HepG2 (cell line): ENCODE results near the gene AQP9. TPM values are rescaled to one million over a fixed set of nuclear protein-coding genes. Genes with fewer than 3 reads are reported as not detected.
"Not testable (repeated sequence)": the region's sequence is repeated elsewhere in the genome, so short reads cannot be mapped to it uniquely, and the experiment has no call there.

Source experiments
- ATAC-seq: fragments of 200-7000 bp; cut with Tn5 transposase; 3 replicates; pipeline ENCODE4 v1.9.1; 2020; ENCODE audit warnings: mild to moderate bottlenecking, moderate library complexity
- BruUV-seq: library from RNA; stranded (reverse); fragments of 400-500 nt; replicated peaks from 2 replicates; lab custom pipeline; 2021; lab: Mats Ljungman, UMichigan
- CTCF ChIA-PET: fragments of 300-600 bp; formaldehyde crosslinking; extraction: SDS; loops from one replicate; lab custom pipeline; 2021; ENCODE audit warnings: low total read pairs, inconsistent platforms, low intra/inter-chr PET ratio; lab: Yijun Ruan, JAX
- POLR2A ChIA-PET: fragments of 350-600 bp; sonication (Branson Sonifier 250); formaldehyde crosslinking; loops from one replicate; lab custom pipeline; 2020; ENCODE audit warnings: antibody characterized with exemption, inconsistent platforms; lab: Yijun Ruan, JAX
- DNase-seq: peaks from one replicate; pipeline ENCODE4 v3.0.0-alpha.2; 2015; ENCODE audit warnings: low spot score
- FAIRE-seq: peaks from 3 replicates; lab custom pipeline; 2011; peaks lifted over from hg19 to GRCh38; lab: Jason Lieb, UNC
- H2AFZ ChIP-seq: one replicate; pipeline ENCODE4 v1.6.1; 2011; ENCODE audit warnings: low read length, inconsistent platforms
- H3K27ac ChIP-seq: fragments of 300-600 bp; 3 replicates; pipeline ENCODE4 v1.8.0; 2011; ENCODE audit warnings: mixed run types, mild to moderate bottlenecking, mixed read lengths, low read length, inconsistent platforms; ENCODE audit not compliant: insufficient read depth; ENCODE audit errors: extremely low read length
- H3K27me3 ChIP-seq, 2 experiments: fragments of 200-600 bp in 1 of 2; 2 replicates in 1 of 2; 3 replicates in 1 of 2; pipeline versions ENCODE4 v1.6.0 to v1.8.0; 2011; ENCODE audit warnings: low read length in 2 of 2, mild to moderate bottlenecking in 2 of 2, moderate library complexity in 2 of 2, inconsistent platforms in 1 of 2; ENCODE audit not compliant: insufficient read depth in 2 of 2, control insufficient read depth in 1 of 2
- H3K36me3 ChIP-seq, 2 experiments: fragments of 200-600 bp in 1 of 2; replicated peaks in 1 of 2; 2 replicates in 1 of 2; 3 replicates in 1 of 2; pipeline versions ENCODE4 v1.5.1 to v1.8.0; 2011; ENCODE audit warnings: low read length in 2 of 2, inconsistent platforms in 1 of 2; ENCODE audit not compliant: insufficient read depth in 2 of 2, control insufficient read depth in 1 of 2
- H3K4me1 ChIP-seq: 2 replicates; pipeline ENCODE4 v1.5.1; 2012; ENCODE audit warnings: low read length, inconsistent platforms; ENCODE audit not compliant: insufficient read depth
- H3K4me2 ChIP-seq: 2 replicates; pipeline ENCODE4 v1.6.0; 2011; ENCODE audit warnings: low read depth, low read length, inconsistent platforms
- H3K4me3 ChIP-seq, 3 experiments: fragments of 200-600 bp in 1 of 3; sonication (generic), shearing (Covaris generic) in 1 of 3; replicated peaks in 1 of 3; 2 replicates each; pipeline ENCODE4 v1.5.1; 2011 to 2016; ENCODE audit warnings: low read length in 3 of 3, inconsistent platforms in 2 of 3, low read depth in 2 of 3, mild to moderate bottlenecking in 2 of 3, control low read depth in 1 of 3, mixed read lengths in 1 of 3; ENCODE audit not compliant: insufficient read depth in 1 of 3
- H3K79me2 ChIP-seq: one replicate; pipeline ENCODE4 v1.6.1; 2011; ENCODE audit warnings: low read length, inconsistent platforms; ENCODE audit not compliant: insufficient read depth
- H3K9ac ChIP-seq: 2 replicates; pipeline ENCODE4 v1.6.0; 2011; ENCODE audit warnings: mild to moderate bottlenecking, low read depth, low read length, inconsistent platforms; ENCODE audit not compliant: insufficient read depth
- H3K9me3 ChIP-seq: 2 replicates; pipeline ENCODE4 v1.5.1; 2012; ENCODE audit warnings: mild to moderate bottlenecking, low read length
- H4K20me1 ChIP-seq: 2 replicates; pipeline ENCODE4 v1.6.0; 2011; ENCODE audit warnings: inconsistent platforms, mild to moderate bottlenecking, low read length, moderate library complexity; ENCODE audit not compliant: insufficient read depth
- FOXC1 ChIP-seq: sonication (generic); formaldehyde crosslinking; IDR thresholded peaks from 2 replicates; pipeline ENCODE4 v1.8.0; 2022; ENCODE audit warnings: mild to moderate bottlenecking, missing genetic modification reagents, borderline replicate concordance
- HNRNPH1 ChIP-seq: fragments of 200-400 bp; formaldehyde crosslinking; optimal IDR thresholded peaks from 2 replicates; pipeline ENCODE3; 2017; ENCODE audit warnings: mild to moderate bottlenecking, low read depth, low read length
- JUND ChIP-seq: sonication (generic); formaldehyde crosslinking; IDR thresholded peaks from 2 replicates; pipeline ENCODE4 v1.8.0; 2022; ENCODE audit warnings: mild to moderate bottlenecking, missing genetic modification reagents
- WGBS: methylation state at CpG from one replicate; pipeline ENCODE4 v1.1.6; 2017; ENCODE audit warnings: low lambda C conversion rate; 5-methylcytosine and 5-hydroxymethylcytosine counted together
- in situ Hi-C: cut with HindIII; loops from 2 replicates; pipeline ENCODE4 v1.10.0; 2017; ENCODE audit warnings: low pct_unique_long_range_greater_than_20kb; ENCODE audit not compliant: extremely low pct_ligation_motif_present
- intact Hi-C: fragments of 100-400 bp; cut with micrococcal nuclease; formaldehyde crosslinking; loops from one replicate; pipeline ENCODE4 v1.10.0; 2022; ENCODE audit not compliant: unreplicated experiment
- polyA plus RNA-seq, 8 experiments: library from polyadenylated mRNA; depleted of rRNA in 3 of 8; stranded (reverse) in 7 of 8; unstranded in 1 of 8; fragments of >200 nt; fragmentation: Illumina TruSeq in 4 of 8; extraction: Trizol in 4 of 8; gene quantifications; 2 replicates each; pipeline versions ENCODE4 v1.2.1 to v1.2.3, GENCODE V29; 2011 to 2016; ENCODE audit warnings: low read depth in 4 of 8, missing spikeins in 1 of 8, mixed read lengths in 1 of 8; ENCODE audit not compliant: insufficient read depth in 1 of 8
- total RNA-seq, 5 experiments: library from RNA; depleted of rRNA; stranded (reverse); fragments of >200 nt; fragmentation: Illumina TruSeq; extraction: Trizol; gene quantifications; 2 replicates each; pipeline ENCODE4 v1.2.3, GENCODE V29; 2016; ENCODE audit warnings: low read depth in 1 of 5

The AQP9 gene
- total and polyA plus RNA-seq, 2 of the 13 experiments (the other 11 are each of a cell fraction or from before 2014, with no cell fraction given): not detected

DNA sequence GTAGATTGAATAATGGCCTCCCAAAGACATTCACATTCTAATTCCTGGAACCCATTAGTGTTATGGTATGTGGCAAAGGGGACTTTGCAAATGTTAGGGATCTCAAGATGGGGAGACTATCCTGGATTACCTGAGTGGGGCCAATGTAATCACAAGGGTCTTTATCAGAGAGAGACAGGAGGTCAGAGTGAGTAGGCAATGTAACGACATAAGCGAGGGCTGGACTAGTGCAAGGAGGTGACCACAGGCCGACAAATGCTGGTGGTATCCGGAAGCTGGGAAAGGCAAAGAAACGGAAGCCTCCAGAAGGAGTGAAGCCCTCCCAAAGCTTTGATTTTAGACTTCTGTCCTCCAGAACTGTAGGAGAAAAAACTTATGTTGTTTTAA is 26.5 kb upstream of the AQP9 start:
- intact Hi-C loops (no loop called here), in situ Hi-C loops (loop anchor here (10.0 kb wide), 1 partner anchor 73 kb away; no protein-coding TSS in a partner anchor)
- DNase-seq (no peak), FAIRE-seq (no peak), ATAC-seq (no peak)
- WGBS: 69% methylated on average over 5 of the region's 5 CpGs
- ChIA-PET POLR2A (no interaction called here), CTCF (no interaction called here)
- H3K27ac ChIP-seq: no peak overlapping the region
- BruUV-seq: no TSS peak
- no peaks in the 10 kb centered on the region for H3K79me2 ChIP-seq
- no peaks in the 10 kb centered on the region for H4K20me1 ChIP-seq
- no peaks in the 10 kb centered on the region for H3K36me3 ChIP-seq
- no peak overlapping the region for H2AFZ ChIP-seq
- TF ChIP-seq FOXC1 (CRISPR knock-in tag) (no peak), HNRNPH1 (no peak), JUND (CRISPR knock-in tag) (no peak)
- no peaks in the 10 kb centered on the region for H3K27me3 ChIP-seq
- no peaks in the 10 kb centered on the region for H3K9me3 ChIP-seq
- no peak overlapping the region for H3K4me3 ChIP-seq
- H3K9ac ChIP-seq: no peak overlapping the region
- H3K4me2 ChIP-seq: no peak overlapping the region
- peaks cover 25% of the 10 kb centered on the region for H3K4me1 ChIP-seq

DNA sequence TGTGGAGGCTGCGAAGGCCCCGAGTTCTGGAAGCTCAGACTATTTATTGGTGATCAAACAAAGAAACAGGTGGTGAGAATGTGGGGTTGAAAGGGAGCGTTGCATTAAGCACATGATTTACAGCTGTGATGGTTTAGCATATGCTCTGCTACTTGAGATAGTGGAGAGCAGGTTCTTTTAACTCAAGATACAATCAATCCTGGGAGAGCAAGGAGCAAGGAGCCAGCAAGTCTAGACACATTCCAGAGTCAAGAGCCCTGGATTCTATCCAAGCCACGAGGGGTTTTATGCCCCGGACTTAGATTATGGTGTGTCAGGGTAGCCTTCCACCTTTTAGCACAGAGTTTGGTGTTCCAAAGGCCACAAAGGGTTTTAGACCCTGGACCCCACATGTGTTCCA is 24.8 kb upstream of the AQP9 start:
- H3K27me3 ChIP-seq, H4K20me1 ChIP-seq, intact Hi-C loops, CTCF ChIA-PET, H3K36me3 ChIP-seq, DNase-seq, ATAC-seq, H3K79me2 ChIP-seq, FAIRE-seq, H2AFZ ChIP-seq, H3K4me2 ChIP-seq, H3K4me3 ChIP-seq, BruUV-seq, H3K27ac ChIP-seq, H3K9ac ChIP-seq, POLR2A ChIA-PET, H3K9me3 ChIP-seq: not testable (repeated sequence)
- 19% methylated on average over 5 of the region's 5 CpGs for WGBS
- in situ Hi-C loops: loop anchor here (10.0 kb wide), 1 partner anchor 71 kb away; no protein-coding TSS in a partner anchor
- H3K4me1 ChIP-seq: peaks cover 40% of the 10 kb centered on the region
